Psoas muscle (tissue), 8 donors: ENCODE results near the gene FAF2. TPM values are rescaled to one million over a fixed set of nuclear protein-coding genes. Genes with fewer than 3 reads are reported as not detected.
A peak's percentile ranks its signal among the peaks of the same experiment; 100 is the strongest.
"Not testable (repeated sequence)": the region's sequence is repeated elsewhere in the genome, so short reads cannot be mapped to it uniquely, and the experiment has no call there.

Source experiments
- ATAC-seq, 4 donors: fragments of 200-7000 bp; cut with Tn5 transposase; one replicate each; pipeline ENCODE4 v1.9.1; 2020; ENCODE audit warnings: moderate library complexity in 3 of 4, mild to moderate bottlenecking in 2 of 4
- DNase-seq, 2 donors: peaks; one replicate each; pipeline ENCODE4 v3.0.0-alpha.2; 2020
- H3K27ac ChIP-seq: fragments of 200-600 bp; one replicate; pipeline ENCODE4 v1.8.0; 2022
- H3K27me3 ChIP-seq, 3 donors: fragments of 200-600 bp in 1 of 3; one replicate each; pipeline versions ENCODE4 v1.6.1 to v1.8.0; 2013 to 2022; ENCODE audit warnings: low read length in 2 of 3, mild to moderate bottlenecking in 2 of 3, moderate library complexity in 1 of 3; ENCODE audit not compliant: insufficient read depth in 3 of 3
- H3K36me3 ChIP-seq, 2 donors: fragments of 200-600 bp in 1 of 2; one replicate each; pipeline versions ENCODE4 v1.6.1 to v1.8.0; 2013 to 2022; ENCODE audit warnings: low read depth in 1 of 2, mild to moderate bottlenecking in 1 of 2, moderate library complexity in 1 of 2; ENCODE audit not compliant: insufficient read depth in 1 of 2
- H3K4me1 ChIP-seq: fragments of 200-600 bp; one replicate; pipeline ENCODE4 v1.8.0; 2022
- H3K4me3 ChIP-seq: fragments of 200-600 bp; one replicate; pipeline ENCODE4 v1.8.0; 2022; ENCODE audit warnings: mild to moderate bottlenecking
- H3K9me3 ChIP-seq: fragments of 200-600 bp; one replicate; pipeline ENCODE4 v1.8.0; 2022
- CTCF ChIP-seq: fragments of 200-600 bp; IDR thresholded peaks from one replicate; pipeline ENCODE4 v1.8.0; 2022; ENCODE audit warnings: antibody characterized with exemption
- WGBS, 3 donors: extraction: QIAGEN DNeasy Blood & Tissue Kit; methylation state at CpG; one replicate each; pipeline versions ENCODE4 v1.1.6 to v1.1.7; 2013; 5-methylcytosine and 5-hydroxymethylcytosine counted together
- intact Hi-C, 2 donors: fragments of 100-400 bp; cut with DNase I; formaldehyde crosslinking; loops; one replicate each; pipeline versions ENCODE4 v1.11.0 to v1.14.2; 2022
- polyA plus RNA-seq, 3 donors: library from polyadenylated mRNA; stranded (reverse); fragments of 200-250 nt; gene quantifications; one replicate each; pipeline ENCODE4 v1.2.3, GENCODE V29; 2013
- total RNA-seq, 4 donors: library from RNA; stranded (reverse); fragmentation: NEBNext Ultra II Directional in 2 of 4; extraction: Animal tissue kit (Norgen Biotek cat#: 25700) in 2 of 4; gene quantifications; one replicate each; pipeline versions ENCODE4 v1.2.1 to v1.2.4, GENCODE V29; 2021 to 2023
- donor health status: healthy with polysubstance abuse.
- donor health status: DM: no; HTN: no; CAD: no; lungs with moderate emphysema.
- donor health status: Bipolar disorder and iron deficiency.
- donor health status: healthy.
- donor health status: DM: yes; HTN: yes; CAD: no.
- donor health status: DM: no; HTN: no; CAD: no.
- donor health status: DM: no; HTN: no; CAD: no.
- donor health status: DM: yes; HTN: yes; CAD: no.

The FAF2 gene
- total and polyA plus RNA-seq, 7 donors = 8.4 to 22.8 (median 14.7) TPM

DNA sequence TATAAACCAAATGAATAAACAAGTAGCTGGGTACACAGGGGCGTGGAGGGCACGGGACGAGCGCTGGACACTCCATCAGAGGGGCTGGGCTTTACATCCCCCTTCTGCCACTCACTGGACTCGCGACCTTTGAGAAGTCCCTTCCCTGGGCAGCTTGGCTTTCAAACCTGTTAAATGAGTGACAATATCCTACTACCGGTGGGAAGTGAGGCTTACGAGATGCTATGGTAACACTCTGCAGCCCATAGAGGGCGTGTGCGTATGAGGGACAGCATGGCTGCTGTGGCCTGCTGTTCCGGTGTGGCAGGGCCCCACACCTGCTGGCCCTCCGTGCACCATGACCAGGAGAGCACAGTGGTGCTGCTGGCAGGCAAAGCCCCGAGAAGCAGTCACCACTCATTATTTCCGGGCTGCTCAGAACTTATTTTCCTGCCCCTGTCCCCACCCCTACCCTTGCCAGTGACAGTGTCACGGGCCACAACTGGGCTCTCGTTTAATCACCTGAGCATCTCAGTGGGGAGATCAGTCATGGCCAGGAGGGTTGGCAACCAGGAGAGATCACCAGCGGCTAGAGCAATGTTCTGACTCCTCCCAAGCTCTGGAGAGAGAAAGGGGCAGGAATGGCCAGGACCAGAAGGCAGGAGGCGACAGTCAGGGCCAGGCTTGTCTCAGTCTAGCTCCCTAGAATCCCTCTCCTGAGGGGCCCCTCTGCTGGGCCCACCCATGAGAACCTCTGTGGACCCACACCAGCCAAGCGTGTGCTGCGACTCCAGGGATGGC lies 42.3 kb upstream of the FAF2 start:
- TF ChIP-seq CTCF = no peak
- no peak for DNase-seq
- Histone ChIP-seq H3K27me3 (no peaks in the 10 kb centered on the region), H3K36me3 (peaks cover 0 to 90% of the 10 kb centered on the region in 2 donors), H3K4me3 (no peak overlapping the region), H3K27ac (no peak overlapping the region), H3K9me3 (no peaks in the 10 kb centered on the region), H3K4me1 (peaks cover 11% of the 10 kb centered on the region)
- intact Hi-C loops = no loop called here
- 81 to 84% (median 83%) methylated on average over 20 of the region's 20 CpGs for WGBS, 3 donors
- ATAC-seq = peak in 1 of 4 donors; percentile 26

GRCh38 chr5:176406436-176407052 lies 41.6 kb upstream of the FAF2 start:
- Histone ChIP-seq H3K4me3 (no peak overlapping the region), H3K27me3 (no peaks in the 10 kb centered on the region), H3K36me3 (peaks cover 0 to 85% of the 10 kb centered on the region in 2 donors), H3K27ac (no peak overlapping the region), H3K9me3 (no peaks in the 10 kb centered on the region), H3K4me1 (peaks cover 17% of the 10 kb centered on the region)
- 75 to 92% (median 80%) methylated on average over 9 of the region's 9 CpGs for WGBS, 3 donors
- ATAC-seq = no peak
- intact Hi-C loops = no loop called here
- no peak for TF ChIP-seq CTCF
- DNase-seq = no peak

- no peak for DNase-seq
- 58 to 59% (median 58%) methylated on average over 6 of the region's 6 CpGs for WGBS, 3 donors
- ATAC-seq = peak in 3 of 4 donors; percentile 21 to 51 (median 29)
- intact Hi-C loops = no loop called here
- Histone ChIP-seq H3K27me3 (no peaks in the 10 kb centered on the region), H3K36me3 (peaks cover 0 to 79% of the 10 kb centered on the region in 2 donors), H3K27ac (peak overlapping the region; percentile 55), H3K4me3 (no peak overlapping the region), H3K4me1 (peaks cover 22% of the 10 kb centered on the region), H3K9me3 (no peaks in the 10 kb centered on the region)
- TF ChIP-seq CTCF = no peak
Measured at GRCh38 chr5:176407456-176408251, 40.5 kb upstream of the FAF2 start.

DNA sequence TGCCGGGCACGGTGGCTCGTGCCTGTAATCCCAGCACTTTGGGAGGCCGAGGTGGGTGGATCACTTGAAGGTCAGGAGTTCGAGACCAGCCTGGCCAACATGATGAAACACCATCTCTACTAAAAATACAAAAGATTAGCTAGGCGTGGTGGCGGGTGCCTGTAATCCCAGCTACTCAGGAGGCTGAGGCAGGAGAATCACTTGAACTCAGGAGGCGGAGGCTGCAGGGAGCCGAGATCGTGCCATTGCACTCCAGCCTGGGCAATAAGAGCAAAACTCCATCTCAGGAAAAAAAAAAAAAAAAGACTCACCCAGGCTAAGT lies 40.0 kb upstream of the FAF2 start:
- H3K9me3 ChIP-seq, DNase-seq, H3K4me3 ChIP-seq, intact Hi-C loops, ATAC-seq, H3K27me3 ChIP-seq: not testable (repeated sequence)
- peaks cover 0 to 79% of the 10 kb centered on the region in 2 donors for H3K36me3 ChIP-seq
- 69 to 88% (median 83%) methylated on average over 10 of the region's 10 CpGs for WGBS, 3 donors
- peak overlapping the region; percentile 55 for H3K27ac ChIP-seq
- peaks cover 27% of the 10 kb centered on the region for H3K4me1 ChIP-seq

DNA sequence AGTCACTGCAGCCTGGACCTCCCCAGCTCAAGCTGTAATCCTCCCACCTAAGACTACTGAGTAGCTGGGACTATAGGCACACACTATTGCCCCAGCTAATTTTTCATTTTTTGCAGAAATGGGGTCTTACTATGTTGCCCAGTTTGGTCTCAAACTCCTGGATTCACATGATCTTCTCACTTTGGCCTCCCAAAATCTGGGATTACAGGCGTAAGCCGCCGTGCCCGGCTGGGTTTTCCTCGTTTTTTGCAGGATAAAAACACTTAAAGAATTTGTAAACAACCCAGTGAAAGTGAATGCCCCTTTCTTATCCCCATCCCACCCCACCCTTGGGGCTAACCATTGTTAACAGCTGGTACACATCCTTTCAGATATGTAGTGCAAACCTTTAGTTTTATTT lies 39.6 kb upstream of the FAF2 start:
- Histone ChIP-seq H3K9me3 (no peaks in the 10 kb centered on the region), H3K27ac (no peak overlapping the region)

More for the DNA sequence above, 39.6 kb upstream of the FAF2 start:
- peaks cover 31% of the 10 kb centered on the region for H3K4me1 ChIP-seq
- H3K4me3 ChIP-seq = no peak overlapping the region
- no peak for TF ChIP-seq CTCF
- H3K36me3 ChIP-seq = peaks cover 0 to 75% of the 10 kb centered on the region in 2 donors
- no peaks in the 10 kb centered on the region for H3K27me3 ChIP-seq
- ATAC-seq = no peak
- DNase-seq = no peak
- intact Hi-C loops = no loop called here
- 84 to 91% (median 88%) methylated on average over 5 of the region's 5 CpGs for WGBS, 3 donors
